NCI-H146 treated with DMSO at 0.1 percent for 48 hours (cell line): ENCODE results near the gene SPAG8.
A peak's percentile ranks its signal among the peaks of the same experiment; 100 is the strongest.

Experiments used
- DNase-seq: peaks from one replicate; lab custom pipeline; 2025; ENCODE audit not compliant: unreplicated experiment; lab: John Stamatoyannopoulos, UW

The SPAG8 gene

GRCh38 chr9:35840881-35841644, 29.0 kb upstream of the SPAG8 start:
- no peak for DNase-seq

GRCh38 chr9:35839926-35840325, 27.9 kb upstream of the SPAG8 start:
- no peak for DNase-seq

DNA sequence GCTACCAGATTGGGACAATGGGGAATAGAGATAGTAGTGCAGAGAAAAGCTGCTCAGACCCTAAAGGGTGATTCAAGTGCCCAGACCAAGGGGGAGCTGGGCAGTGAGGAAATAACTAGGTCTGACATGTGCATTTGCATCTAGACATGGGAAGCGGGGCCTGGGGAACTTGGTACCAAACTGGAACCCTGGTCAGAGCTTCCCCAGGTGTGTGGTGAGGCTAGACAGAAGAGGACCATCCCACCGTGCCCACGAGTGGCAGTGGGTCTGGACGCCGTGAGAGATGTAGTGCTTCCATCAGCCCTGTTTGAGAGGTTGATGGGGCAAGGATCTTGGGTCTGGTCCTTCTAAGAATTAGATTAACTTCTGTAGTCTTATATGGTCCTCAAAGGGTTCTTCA, 24.5 kb upstream of the SPAG8 start:
- no peak for DNase-seq

- no peak for DNase-seq
Measured at GRCh38 chr9:35835766-35836165, 23.7 kb upstream of the SPAG8 start.

DNA sequence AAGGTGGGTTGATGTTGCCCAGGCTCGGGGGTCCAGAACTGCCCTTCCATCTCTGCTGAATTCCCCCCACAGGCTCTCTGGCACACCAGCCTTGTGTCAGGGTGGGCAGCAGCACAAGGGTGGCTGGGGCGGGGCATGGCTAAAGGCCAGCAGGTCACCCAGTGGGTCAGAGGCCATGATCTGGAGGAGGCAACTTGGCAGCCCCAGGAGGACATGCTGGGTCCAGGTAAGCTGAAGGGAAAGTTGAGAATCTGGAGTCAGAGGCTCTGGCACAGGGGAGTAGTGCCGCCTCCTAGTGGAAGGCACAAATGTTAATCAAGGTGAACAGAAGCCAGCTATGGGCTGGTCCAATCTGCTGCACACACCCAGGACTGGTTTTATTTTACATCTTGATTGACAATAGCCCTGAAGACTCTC, 23.2 kb upstream of the SPAG8 start:
- DNase-seq = no peak

DNA sequence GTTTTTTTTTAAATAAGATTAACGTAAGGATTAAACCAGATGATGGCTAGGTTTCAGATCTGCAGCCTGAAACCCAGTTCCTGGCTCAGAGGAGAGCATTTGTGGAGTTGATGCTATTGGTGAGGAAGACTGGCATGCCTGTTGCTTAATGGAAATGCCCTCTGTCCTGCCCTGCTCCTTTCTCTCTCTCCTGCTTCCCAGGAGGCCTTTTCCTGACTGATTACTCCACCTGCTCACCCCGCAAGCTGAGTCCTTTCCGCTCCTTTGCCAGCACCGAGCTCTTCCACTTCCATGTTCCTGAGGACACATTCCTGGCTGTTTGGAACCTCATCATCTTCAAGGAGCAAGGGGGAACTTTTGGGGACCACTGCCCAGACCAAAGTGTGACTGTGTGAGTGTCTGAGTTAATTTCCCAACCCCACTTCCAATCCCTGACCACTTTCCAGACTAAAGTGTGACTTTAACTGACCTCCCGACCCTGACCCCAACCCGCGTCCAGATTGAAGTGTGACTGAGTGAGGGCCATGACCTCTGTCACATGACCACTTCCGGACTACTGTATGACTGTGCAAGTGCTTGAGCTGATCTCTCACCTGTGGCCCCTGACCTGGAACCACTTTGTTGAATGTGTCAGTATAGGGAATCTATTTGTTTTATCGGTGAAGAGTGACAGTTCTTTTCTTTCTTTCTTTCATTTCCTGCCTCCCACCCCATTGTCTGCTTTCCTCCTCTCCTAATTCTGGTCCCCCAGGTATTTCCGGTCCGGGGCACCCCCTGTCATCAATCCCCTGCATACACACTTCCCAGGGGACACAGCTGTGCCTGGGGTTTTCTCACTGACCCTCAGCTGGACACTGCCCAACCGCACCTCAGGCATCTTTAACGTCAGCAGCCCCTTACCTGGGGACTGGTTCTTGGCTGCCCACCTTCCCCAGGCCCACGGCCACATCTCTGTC, 22.5 kb upstream of the SPAG8 start:
- no peak for DNase-seq

DNA sequence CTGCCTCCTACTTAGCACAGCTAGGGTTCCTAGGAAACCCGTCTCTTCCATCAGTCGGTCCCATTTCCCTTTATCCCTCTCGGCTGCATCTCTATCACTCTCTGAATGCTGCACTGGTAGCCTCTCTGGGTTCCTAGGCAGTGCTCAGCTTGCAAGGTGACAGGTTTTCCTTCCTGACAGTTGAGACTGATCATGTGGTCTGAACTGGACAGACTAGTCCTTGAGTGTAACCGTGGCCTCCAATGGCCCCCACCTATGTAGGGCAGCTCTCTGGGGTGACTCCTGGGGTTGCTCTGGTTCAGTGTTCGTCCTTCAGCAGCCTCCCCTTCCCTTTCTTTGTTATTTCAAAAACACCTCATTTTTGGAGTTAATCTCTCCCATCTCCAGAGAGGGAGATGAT, 20.8 kb upstream of the SPAG8 start:
- no peak for DNase-seq

DNA sequence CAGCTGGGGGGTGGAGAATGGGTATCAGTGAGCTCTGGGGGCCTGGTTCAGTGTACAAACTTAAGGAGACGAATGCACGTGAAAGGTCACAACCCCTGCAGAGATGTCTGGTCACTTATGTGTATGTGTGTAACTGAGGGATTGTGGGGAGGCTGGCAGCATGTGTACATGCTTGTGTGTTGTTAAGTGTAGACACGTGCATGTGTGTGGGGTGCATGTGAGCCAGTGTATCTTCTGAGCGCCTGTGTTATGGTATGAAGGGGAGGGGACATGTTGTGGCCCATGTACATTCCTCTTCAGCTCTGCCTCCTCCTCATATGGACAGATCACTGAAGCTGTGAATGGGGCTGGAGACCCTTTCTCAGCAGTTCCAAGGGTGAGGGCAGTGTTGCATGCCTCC, 19.0 kb upstream of the SPAG8 start:
- no peak for DNase-seq

DNA sequence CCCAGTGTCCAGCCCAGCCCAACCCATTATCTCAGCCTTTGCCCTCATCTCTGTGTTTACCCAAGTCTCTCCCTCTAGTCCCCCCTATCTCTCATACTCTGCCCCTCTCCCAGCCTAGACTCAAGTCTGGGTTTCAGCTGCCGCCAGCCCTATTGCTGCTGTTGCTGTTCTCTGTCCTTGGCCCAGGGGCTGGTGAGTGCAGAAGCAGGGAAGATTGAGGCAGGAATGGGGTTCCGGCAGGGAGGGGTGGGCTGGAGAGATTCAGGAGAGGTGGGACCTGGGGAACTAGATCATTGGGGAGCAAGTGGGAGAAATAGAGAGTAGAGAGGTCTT, 17.7 kb upstream of the SPAG8 start:
- DNase-seq = no peak

GRCh38 chr9:35829084-35829763, 17.2 kb upstream of the SPAG8 start, which contains the start of gene TMEM8B:
Gene TMEM8B, plus strand, starts transcription at chr9:35829228. Its CDS starts 220 bp downstream, at chr9:35829448.
- peak; percentile 85 for DNase-seq

DNA sequence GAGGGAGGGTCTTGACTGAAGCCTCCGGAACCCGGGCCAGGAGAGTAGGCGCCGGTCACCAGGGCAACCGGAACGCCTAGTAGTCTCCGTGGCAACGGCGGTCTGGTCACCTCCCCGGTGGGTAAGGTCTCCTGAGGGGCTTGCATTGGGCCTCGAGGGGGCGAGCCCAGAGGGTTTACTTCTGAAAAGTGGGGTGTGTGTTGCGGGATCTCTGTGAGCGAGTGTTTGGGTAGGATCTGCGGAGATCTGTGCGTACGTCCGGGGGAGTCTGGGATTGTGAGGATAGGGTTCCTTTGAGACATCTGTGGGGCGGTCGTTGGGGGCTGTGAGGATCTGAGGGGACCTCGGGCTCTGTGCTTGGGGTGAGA, 16.6 kb upstream of the SPAG8 start, which contains the start of gene FAM221B:
TSS of gene FAM221B (minus strand) at position 17 of the 368 bp plus-strand sequence. CDS start 2,571 bp downstream, outside the sequence.
- DNase-seq = no peak

GRCh38 chr9:35827486-35827885, 15.4 kb upstream of the SPAG8 start:
- no peak for DNase-seq

- peak; percentile 68 for DNase-seq
Measured at GRCh38 chr9:35826071-35826701, 14.1 kb upstream of the SPAG8 start.

- DNase-seq = no peak
Measured at GRCh38 chr9:35822926-35823325, 10.9 kb upstream of the SPAG8 start.

DNA sequence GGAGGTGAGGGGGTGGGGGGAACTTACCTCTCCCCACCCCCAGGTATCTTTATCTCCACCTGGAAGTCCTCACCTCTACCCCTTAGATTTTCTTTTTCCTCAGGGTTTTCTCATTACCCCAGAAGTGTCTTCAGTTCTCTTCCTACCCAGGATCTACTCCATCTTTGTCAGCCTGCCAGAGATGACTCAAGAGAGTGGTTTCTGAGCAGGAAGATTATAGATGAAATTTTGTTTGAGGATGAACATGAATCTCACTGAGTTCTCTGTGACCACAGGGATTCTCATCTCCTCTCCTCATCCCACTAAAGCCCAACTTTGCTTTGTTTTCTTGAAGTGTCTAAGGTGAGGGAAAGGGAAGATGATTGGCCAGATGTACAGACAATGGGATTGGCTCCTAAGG, 8.0 kb upstream of the SPAG8 start:
- no peak for DNase-seq

- DNase-seq = no peak
Measured at GRCh38 chr9:35818341-35818740, 6.3 kb upstream of the SPAG8 start.

DNA sequence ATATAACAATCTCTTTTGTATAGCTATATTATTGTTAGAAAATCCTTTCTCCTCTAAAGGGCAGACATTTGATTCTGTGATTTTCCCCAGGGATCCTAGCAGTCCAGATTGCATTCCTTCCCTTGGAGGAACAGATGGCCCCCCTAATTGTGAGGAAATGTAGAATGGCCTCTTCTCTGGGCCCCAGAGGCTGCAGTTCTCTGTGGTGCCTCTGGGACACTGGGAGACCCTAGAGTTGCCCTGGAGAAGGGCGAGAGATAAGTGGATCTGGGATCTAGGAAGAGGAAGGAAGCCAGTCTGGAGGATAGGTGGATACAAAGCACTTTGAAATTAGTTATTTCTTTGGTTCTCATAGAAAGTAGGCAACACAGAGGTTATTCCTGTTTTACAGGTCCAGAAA, 4.6 kb upstream of the SPAG8 start:
- DNase-seq = no peak

- DNase-seq = peak; percentile 100
Measured at GRCh38 chr9:35814841-35815543, 2.9 kb upstream of the SPAG8 start, which contains the start of gene HINT2. Gene HINT2, minus strand, starts transcription at chr9:35815042. Its CDS starts 63 bp downstream, at chr9:35814979.

GRCh38 chr9:35814106-35814840, 2.2 kb upstream of the SPAG8 start:
- peak; percentile 52 for DNase-seq
